ENCODE results near the gene SCAF8. TPM values are rescaled to one million over a fixed set of nuclear protein-coding genes. Genes with fewer than 3 reads are reported as not detected.

The SCAF8 gene
- total RNA-seq, 2 donors from 2014 or later: 42.0 to 53.5 TPM

GRCh38 chr6:154792761-154793160, 59.5 kb downstream of the SCAF8 start:
- DNase-seq (ENCODE audit: low spot score): no peak
- 86% methylated on average over 3 of the region's 3 CpGs for WGBS
- Histone ChIP-seq H3K27ac (no peak overlapping the region), H3K4me3 (no peak overlapping the region), H3K36me3 (no peaks in the 10 kb centered on the region), H3K27me3 (replicated peaks; ENCODE audit: insufficient read depth) (no peaks in the 10 kb centered on the region), H3K4me1 (replicated peaks) (no peaks in the 10 kb centered on the region), H3K9me3 (no peaks in the 10 kb centered on the region)
- no peak for TF ChIP-seq POLR2A (IDR thresholded peaks at IDR 0.05)
- no peak for TF ChIP-seq CTCF (IDR thresholded peaks at IDR 0.05)
- TF ChIP-seq POLR2AphosphoS5 (IDR thresholded peaks at IDR 0.05): no peak
- intact Hi-C loops (cut with DNase I): no loop called here

GRCh38 chr6:154796484-154796883, 63.3 kb downstream of the SCAF8 start:
- Histone ChIP-seq H3K27ac (no peak overlapping the region), H3K36me3 (no peaks in the 10 kb centered on the region), H3K4me1 (replicated peaks) (no peaks in the 10 kb centered on the region), H3K27me3 (replicated peaks; ENCODE audit: insufficient read depth) (no peaks in the 10 kb centered on the region), H3K4me3 (no peak overlapping the region), H3K9me3 (no peaks in the 10 kb centered on the region)
- TF ChIP-seq POLR2A (IDR thresholded peaks at IDR 0.05): no peak
- 89% methylated on average over 3 of the region's 3 CpGs for WGBS
- intact Hi-C loops (cut with DNase I): no loop called here
- no peak for DNase-seq (ENCODE audit: low spot score)

- 87% methylated on average over 3 of the region's 3 CpGs for WGBS
These were observed 64.6 kb downstream of the SCAF8 start for GRCh38 chr6:154797857-154798256.

GRCh38 chr6:154800338-154800737, 67.1 kb downstream of the SCAF8 start:
- Histone ChIP-seq H3K27me3 (replicated peaks; ENCODE audit: insufficient read depth) (no peaks in the 10 kb centered on the region), H3K27ac (no peak overlapping the region), H3K4me1 (replicated peaks) (no peaks in the 10 kb centered on the region), H3K36me3 (no peaks in the 10 kb centered on the region), H3K9me3 (no peaks in the 10 kb centered on the region), H3K4me3 (no peak overlapping the region)
- intact Hi-C loops (cut with DNase I): no loop called here
- DNase-seq (ENCODE audit: low spot score): no peak
- TF ChIP-seq POLR2AphosphoS5 (IDR thresholded peaks at IDR 0.05): no peak
- TF ChIP-seq POLR2A (IDR thresholded peaks at IDR 0.05): no peak
- TF ChIP-seq CTCF (IDR thresholded peaks at IDR 0.05): no peak

More at GRCh38 chr6:154797857-154798256, 64.6 kb downstream of the SCAF8 start:
- intact Hi-C loops (cut with DNase I): no loop called here
- Histone ChIP-seq H3K27ac (no peak overlapping the region), H3K27me3 (replicated peaks; ENCODE audit: insufficient read depth) (no peaks in the 10 kb centered on the region), H3K4me1 (replicated peaks) (no peaks in the 10 kb centered on the region), H3K4me3 (no peak overlapping the region), H3K36me3 (no peaks in the 10 kb centered on the region), H3K9me3 (no peaks in the 10 kb centered on the region)
- TF ChIP-seq POLR2A (IDR thresholded peaks at IDR 0.05) (no peak), POLR2AphosphoS5 (IDR thresholded peaks at IDR 0.05) (no peak), CTCF (IDR thresholded peaks at IDR 0.05) (no peak)
- no peak for DNase-seq (ENCODE audit: low spot score)

GRCh38 chr6:154805288-154805911, 72.2 kb downstream of the SCAF8 start:
- intact Hi-C loops (cut with DNase I): loop anchor here (2.0 to 5.0 kb wide), 2 partner anchors 73 to 128 kb away; partner anchors contain the start of gene SCAF8
- H3K4me3 ChIP-seq: no peak overlapping the region
- no peak overlapping the region for H3K27ac ChIP-seq
- no peak for DNase-seq (ENCODE audit: low spot score)
- TF ChIP-seq POLR2AphosphoS5 (IDR thresholded peaks at IDR 0.05) (no peak), POLR2A (IDR thresholded peaks at IDR 0.05) (no peak), CTCF (IDR thresholded peaks at IDR 0.05) (peak in 3 of 4 experiments; percentile 43 to 49 (median 44))
- WGBS: 14% methylated on average over 2 of the region's 2 CpGs
- H3K4me1 ChIP-seq (replicated peaks): no peaks in the 10 kb centered on the region
- H3K36me3 ChIP-seq: peaks cover 0 to 2% of the 10 kb centered on the region in 2 donors
- no peaks in the 10 kb centered on the region for H3K27me3 ChIP-seq (replicated peaks; ENCODE audit: insufficient read depth)
- H3K9me3 ChIP-seq: no peaks in the 10 kb centered on the region
